ENCODE data around the gene RTN1.
"Not testable (repeated sequence)": the region's sequence is repeated elsewhere in the genome, so short reads cannot be mapped to it uniquely, and the experiment has no call there.

DNA sequence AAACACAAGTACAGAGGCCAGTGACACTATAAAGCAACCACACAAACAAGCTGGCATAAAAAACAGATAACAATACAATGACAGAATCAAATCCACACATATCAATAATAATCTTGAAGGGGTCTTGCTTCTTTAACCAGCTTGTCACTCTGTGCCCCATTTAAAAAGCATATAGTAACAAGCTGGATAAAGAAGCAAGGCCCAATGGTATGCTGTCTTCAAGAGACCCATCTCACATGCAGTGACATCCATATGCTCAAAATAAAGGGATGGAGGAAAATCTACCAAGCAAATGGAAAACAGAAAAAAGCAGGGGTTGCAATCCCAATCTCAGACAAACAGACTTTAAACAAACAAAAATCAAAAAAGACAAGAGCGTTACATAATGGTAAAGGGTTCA lies 223.7 kb downstream of the RTN1 start:
- TF ChIP-seq, protein P1, sequence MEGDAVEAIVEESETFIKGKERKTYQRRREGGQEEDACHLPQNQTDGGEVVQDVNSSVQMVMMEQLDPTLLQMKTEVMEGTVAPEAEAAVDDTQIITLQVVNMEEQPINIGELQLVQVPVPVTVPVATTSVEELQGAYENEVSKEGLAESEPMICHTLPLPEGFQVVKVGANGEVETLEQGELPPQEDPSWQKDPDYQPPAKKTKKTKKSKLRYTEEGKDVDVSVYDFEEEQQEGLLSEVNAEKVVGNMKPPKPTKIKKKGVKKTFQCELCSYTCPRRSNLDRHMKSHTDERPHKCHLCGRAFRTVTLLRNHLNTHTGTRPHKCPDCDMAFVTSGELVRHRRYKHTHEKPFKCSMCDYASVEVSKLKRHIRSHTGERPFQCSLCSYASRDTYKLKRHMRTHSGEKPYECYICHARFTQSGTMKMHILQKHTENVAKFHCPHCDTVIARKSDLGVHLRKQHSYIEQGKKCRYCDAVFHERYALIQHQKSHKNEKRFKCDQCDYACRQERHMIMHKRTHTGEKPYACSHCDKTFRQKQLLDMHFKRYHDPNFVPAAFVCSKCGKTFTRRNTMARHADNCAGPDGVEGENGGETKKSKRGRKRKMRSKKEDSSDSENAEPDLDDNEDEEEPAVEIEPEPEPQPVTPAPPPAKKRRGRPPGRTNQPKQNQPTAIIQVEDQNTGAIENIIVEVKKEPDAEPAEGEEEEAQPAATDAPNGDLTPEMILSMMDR (conservative IDR thresholded peaks at IDR 0.05; ENCODE audit: low read length): not testable (repeated sequence)
- TF ChIP-seq EZH2phosphoT487 (IDR thresholded peaks at IDR 0.05; ENCODE audit: borderline replicate concordance, low read depth, low read length): not testable (repeated sequence)
